GM18870 (cell line): ENCODE results near the gene PLXNC1.

Experiments used
- ATAC-seq: cut with Tn5 transposase; IDR thresholded peaks from one replicate; pipeline ENCODE4 v1.9.1; 2021; ENCODE audit warnings: moderate library complexity; ENCODE audit not compliant: unreplicated experiment

PLXNC1 gene

GRCh38 chr12:94327809-94328208, 179.4 kb downstream of the PLXNC1 start:
- ATAC-seq: no peak

GRCh38 chr12:94329366-94329765, 181.0 kb downstream of the PLXNC1 start:
- no peak for ATAC-seq

- no peak for ATAC-seq
Measured at GRCh38 chr12:94333396-94333795, 185.0 kb downstream of the PLXNC1 start.

GRCh38 chr12:94336211-94336925, 188.0 kb downstream of the PLXNC1 start:
- no peak for ATAC-seq

GRCh38 chr12:94338006-94338794, 189.8 kb downstream of the PLXNC1 start:
- no peak for ATAC-seq

GRCh38 chr12:94340573-94340972, 192.2 kb downstream of the PLXNC1 start:
- ATAC-seq: no peak

GRCh38 chr12:94353130-94353529, 204.8 kb downstream of the PLXNC1 start:
- ATAC-seq: no peak
